ENCODE measurements around the gene HYLS1. TPM values are rescaled to one million over a fixed set of nuclear protein-coding genes. Genes with fewer than 3 reads are reported as not detected.
A peak's percentile ranks its signal among the peaks of the same experiment; 100 is the strongest.

HYLS1 gene
- total and polyA plus RNA-seq, 9 of the 15 experiments (the other 6 are each of a cell fraction or from before 2014, with no cell fraction given): 2.7 to 8.2 (median 4.8) TPM

GRCh38 chr11:125842321-125842948 lies 45.0 kb upstream of the HYLS1 start:
- no peaks in the 10 kb centered on the region for H3K4me1 ChIP-seq (replicated peaks in 1 of 2; ENCODE audit: control insufficient read depth in 2 of 2, insufficient read depth in 2 of 2, low read length in 2 of 2)
- no peak overlapping the region for H3K27ac ChIP-seq (ENCODE audit: extremely low read depth, low read depth, low read length)
- WGBS (ENCODE audit: insufficient coverage, low coverage, missing lambda C conversion rate): 0% methylated on average over 3 of the region's 3 CpGs
- H3K27me3 ChIP-seq (ENCODE audit: control insufficient read depth in 2 of 2, insufficient read depth in 2 of 2, low read length in 2 of 2): peaks cover 2 to 3% of the 10 kb centered on the region in 2 experiments; a peak in 1 of 5 replicates
- ChIA-PET POLR2A (interaction anchor here (0.5 kb wide), 1 partner anchor 114 kb away, joined by 3 read pairs; no protein-coding TSS in a partner anchor), CTCF (ENCODE audit: low intra/inter-chr PET ratio) (no interaction called here)
- no peaks in the 10 kb centered on the region for H3K9me3 ChIP-seq (replicated peaks; ENCODE audit: control insufficient read depth, insufficient read depth, low read depth, low read length)
- no peaks in the 10 kb centered on the region for H4K20me1 ChIP-seq (replicated peaks; ENCODE audit: control insufficient read depth, insufficient read depth, low read length)
- TF ChIP-seq MTF1 (CRISPR knock-in tag; IDR thresholded peaks at IDR 0.05; ENCODE audit: borderline replicate concordance) (no peak), E2F8 (IDR thresholded peaks at IDR 0.05; ENCODE audit: low read depth, partially characterized antibody) (no peak), HMGN3 (IDR thresholded peaks at IDR 0.05; ENCODE audit: borderline replicate concordance, extremely low read depth, insufficient read length, low read depth, low read length) (no peak)
- H3K4me2 ChIP-seq (ENCODE audit: insufficient read depth, low read length): no peak overlapping the region
- no peaks in the 10 kb centered on the region for H3K36me3 ChIP-seq (ENCODE audit: control insufficient read depth, insufficient read depth, low read length)
- H2AFZ ChIP-seq (ENCODE audit: low read depth, low read length): no peak overlapping the region
- BruUV-seq (replicated peaks): no TSS peak
- intact Hi-C loops (cut with micrococcal nuclease): no loop called here
- H3K9me1 ChIP-seq (ENCODE audit: control insufficient read depth, insufficient read depth, low read length): no peaks in the 10 kb centered on the region
- no peaks in the 10 kb centered on the region for H3K79me2 ChIP-seq (ENCODE audit: control insufficient read depth, insufficient read depth, low read length)
- in situ Hi-C loops (cut with MboI): no loop called here
- no peak for DNase-seq (ENCODE audit: extremely low read depth in 1 of 4, low spot score in 3 of 4)
- H3K9ac ChIP-seq (ENCODE audit: insufficient read depth in 1 of 2, low read depth in 2 of 2, low read length in 2 of 2): no peak overlapping the region
- FAIRE-seq: peak; percentile 11
- no peak for ATAC-seq
- no peak overlapping the region for H3K4me3 ChIP-seq

All from K562 (cell line).